Measurements from ENCODE around the gene PDSS1.
"Not testable (repeated sequence)": the region's sequence is repeated elsewhere in the genome, so short reads cannot be mapped to it uniquely, and the experiment has no call there.

Gene PDSS1

DNA sequence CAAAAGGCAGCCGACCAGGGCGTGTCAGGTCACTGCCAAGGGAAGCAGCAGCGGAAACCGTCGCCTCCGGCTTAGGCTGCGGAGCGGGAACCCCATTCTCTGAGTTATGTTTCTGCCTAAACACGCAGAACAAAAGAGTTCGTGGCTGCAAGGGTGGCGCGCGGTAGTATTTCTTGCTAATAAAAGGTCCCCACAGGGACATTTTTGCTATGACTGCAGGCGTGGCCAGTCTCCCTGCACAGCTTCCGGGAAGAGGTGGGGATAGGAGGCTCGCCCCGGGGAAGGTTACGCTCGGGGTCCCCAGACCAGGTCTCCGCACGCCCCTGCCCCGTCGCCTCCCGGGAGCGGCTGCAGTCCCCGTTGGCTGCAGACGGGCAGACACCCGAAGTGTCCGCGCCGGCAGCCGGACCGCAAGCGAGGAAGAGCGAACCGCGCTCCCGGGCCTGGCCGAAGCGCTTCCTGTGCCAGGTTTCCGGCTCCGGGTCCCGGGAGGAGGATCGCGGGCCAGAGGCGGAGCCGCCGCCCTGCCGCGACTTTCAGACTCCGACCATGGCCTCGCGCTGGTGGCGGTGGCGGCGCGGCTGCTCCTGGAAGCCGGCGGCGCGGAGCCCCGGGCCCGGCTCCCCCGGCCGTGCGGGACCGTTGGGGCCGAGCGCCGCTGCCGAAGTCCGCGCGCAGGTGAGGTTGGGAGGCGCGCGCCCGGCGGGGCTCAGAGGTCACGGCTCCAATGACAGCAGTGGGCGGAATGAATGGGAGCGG lies at the start of gene PDSS1:
Gene PDSS1, plus strand, starts transcription at position 539 of the 759 bp plus-strand sequence. Its CDS starts 11 bp downstream, at position 550.
- peak; percentile 95 for DNase-seq (ENCODE audit: low spot score)

- not testable (repeated sequence) for DNase-seq (ENCODE audit: low spot score)
These were observed 49.3 kb upstream of the PDSS1 start for GRCh38 chr10:26648245-26648636.

DNA sequence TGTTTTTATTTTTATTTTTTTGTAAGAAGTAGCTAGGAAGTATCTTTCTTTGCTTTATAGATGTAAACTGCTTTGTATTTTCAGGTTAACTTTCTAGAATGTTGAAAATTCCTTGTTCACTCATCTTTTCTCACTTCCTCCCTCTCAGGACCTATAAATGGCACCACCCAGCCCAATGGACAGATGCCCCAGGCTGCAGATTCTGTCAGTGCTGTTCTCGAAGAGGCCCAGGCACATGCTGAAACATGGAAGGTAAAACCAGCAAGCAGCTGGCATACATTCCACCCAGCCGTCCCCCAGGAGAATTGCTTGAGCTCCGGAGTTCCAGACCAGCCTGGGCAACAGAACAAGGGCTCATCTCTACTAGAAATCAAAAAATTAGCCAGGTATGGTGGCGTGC lies 47.1 kb upstream of the PDSS1 start:
- no peak for DNase-seq (ENCODE audit: low spot score)

DNA sequence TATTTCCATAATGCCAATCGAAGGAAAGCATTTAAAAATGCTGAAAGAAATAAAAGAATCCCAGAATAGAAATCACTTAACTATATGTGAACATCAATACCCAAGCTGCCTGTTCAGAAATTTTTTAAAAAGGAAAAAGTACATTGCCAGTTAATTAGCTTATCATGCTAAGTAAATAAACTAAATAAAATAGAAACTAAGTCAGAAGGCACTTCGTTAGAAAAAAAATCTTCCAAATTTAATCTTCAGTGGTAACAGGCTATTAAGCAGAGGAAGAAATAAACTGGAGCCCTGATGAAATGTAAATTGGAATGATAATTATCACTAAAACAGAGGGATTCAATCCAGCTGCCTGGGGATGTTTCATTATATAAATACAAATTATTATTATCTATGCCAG lies 46.0 kb upstream of the PDSS1 start:
- not testable (repeated sequence) for DNase-seq (ENCODE audit: low spot score)

- DNase-seq (ENCODE audit: low spot score), result no peak
These were observed 44.5 kb upstream of the PDSS1 start for GRCh38 chr10:26653004-26653403.

DNA sequence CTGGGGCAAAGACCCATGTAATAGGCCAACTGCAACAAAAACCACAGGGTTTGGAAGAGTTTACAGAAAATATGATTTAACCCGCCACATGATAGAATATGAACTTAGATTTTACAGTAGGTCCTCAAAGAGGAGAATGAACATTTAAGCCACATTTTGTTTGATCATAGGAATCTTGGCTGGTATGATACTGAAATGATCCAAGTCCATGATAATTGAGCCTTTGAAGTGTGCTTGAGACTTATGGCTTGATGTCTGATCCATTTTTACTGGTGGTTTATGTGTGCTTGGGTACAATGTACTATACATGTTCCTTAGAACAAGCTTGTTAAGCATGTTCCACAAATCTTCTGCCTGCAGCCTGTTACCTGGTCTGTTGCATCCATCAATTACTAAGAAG lies 41.8 kb upstream of the PDSS1 start:
- no peak for DNase-seq (ENCODE audit: low spot score)

GRCh38 chr10:26662864-26663263 lies 34.6 kb upstream of the PDSS1 start:
- DNase-seq (ENCODE audit: low spot score), result no peak

DNA sequence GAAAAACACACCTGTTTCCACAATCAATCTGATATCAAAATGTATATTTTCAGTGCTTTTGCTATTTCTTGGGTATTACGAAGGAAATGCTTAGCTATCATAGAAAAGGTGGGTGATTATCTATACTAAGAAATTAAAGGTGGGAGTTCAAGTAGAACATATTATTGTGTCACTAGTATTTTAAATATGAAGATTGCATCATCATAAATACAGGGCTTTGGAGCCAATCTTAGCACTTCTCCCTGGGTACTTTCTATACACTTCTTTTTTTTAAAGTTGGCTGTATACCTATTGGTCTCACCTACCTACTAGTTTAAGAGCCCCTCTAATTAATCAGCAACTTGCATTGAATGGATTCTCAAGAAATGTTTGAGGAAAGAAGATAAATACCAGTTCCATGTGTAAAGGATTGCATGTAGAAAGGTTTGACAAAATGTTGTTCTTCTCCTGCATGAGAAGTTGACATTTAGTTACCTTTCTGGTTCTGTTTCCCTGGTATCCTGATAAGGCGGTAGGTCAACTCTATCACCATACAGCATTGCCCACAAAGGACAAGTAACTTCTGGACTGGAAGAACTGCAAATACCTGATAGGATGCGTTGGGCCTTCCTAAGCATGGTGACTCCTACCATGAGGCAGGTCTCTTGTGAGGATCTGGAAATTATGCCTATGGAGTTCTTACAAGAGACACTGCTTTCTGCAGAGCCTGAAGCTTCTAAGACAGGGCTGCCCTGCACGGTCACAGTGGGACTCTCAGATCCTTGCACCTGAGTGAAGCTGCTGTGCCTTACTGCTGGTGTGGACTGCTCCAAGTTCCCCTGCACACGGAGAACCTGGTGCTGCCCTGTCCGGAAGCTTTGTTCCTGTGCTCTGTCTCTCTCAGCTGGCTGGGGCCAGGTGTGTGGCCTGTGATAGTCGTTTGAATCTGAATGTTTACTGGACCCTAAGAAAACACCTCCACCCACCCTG lies 32.1 kb upstream of the PDSS1 start:
- no peak for DNase-seq (ENCODE audit: low spot score)

DNA sequence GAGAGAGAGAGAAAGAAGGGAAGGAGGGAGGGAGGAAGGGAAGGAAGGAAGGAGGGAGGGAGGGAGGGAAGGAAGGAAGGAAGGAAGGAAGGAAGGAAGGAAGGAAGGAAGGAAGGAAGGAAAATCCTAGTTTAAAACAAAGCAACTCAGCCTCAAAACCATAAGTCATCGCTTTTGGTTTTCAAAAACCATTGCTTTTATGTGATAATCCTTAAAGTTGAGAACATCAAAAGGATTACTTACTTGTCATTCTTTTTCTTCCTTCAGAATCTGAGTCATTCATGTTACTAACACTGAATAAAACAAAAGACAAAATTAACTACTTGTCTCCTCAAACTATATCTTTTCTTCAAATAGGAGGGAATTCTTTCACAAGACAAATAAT lies 21.6 kb upstream of the PDSS1 start:
- DNase-seq (ENCODE audit: low spot score), result no peak

- DNase-seq (ENCODE audit: low spot score), result no peak
These were observed 17.9 kb upstream of the PDSS1 start for GRCh38 chr10:26679588-26679987.

DNA sequence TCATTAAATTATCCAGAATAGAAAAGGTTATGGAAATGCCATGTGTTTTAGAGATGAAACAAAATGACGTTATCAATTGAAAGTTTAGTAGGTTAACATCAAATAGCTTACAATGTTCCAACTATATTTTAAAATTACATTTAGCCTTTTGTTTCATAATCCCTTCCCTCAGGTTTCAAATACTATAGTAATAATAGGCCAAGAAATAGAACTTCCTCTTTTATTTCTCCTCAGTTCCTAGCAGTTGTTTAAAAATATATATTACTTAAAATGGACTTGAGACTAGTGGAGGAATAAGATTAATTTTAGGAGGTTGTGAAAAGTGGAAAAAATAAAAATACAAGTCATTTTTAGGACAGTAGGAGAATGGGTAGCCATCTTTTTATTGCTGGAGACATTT lies 16.4 kb upstream of the PDSS1 start:
- DNase-seq (ENCODE audit: low spot score), result no peak

GRCh38 chr10:26681971-26682370 lies 15.5 kb upstream of the PDSS1 start:
- not testable (repeated sequence) for DNase-seq (ENCODE audit: low spot score)

DNA sequence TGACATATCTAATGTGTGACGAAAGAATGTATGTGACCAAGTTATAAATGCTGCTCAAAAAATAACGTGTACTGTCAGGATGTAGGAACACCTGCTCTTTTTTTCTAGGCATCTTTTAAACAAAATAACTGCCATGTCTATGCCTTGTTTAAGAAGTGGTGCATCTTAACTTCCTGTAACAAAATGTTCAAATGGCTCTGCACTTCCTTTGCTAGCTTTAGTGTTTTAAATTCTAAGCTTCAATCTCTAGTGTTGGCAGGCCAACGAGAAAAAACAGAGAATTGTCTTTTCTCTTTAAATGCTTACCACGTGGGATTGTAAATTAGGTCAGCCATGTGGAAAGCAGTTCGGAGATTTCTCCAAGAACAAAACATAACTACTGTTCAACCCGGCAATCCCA lies 14.6 kb upstream of the PDSS1 start:
- no peak for DNase-seq (ENCODE audit: low spot score)

DNA sequence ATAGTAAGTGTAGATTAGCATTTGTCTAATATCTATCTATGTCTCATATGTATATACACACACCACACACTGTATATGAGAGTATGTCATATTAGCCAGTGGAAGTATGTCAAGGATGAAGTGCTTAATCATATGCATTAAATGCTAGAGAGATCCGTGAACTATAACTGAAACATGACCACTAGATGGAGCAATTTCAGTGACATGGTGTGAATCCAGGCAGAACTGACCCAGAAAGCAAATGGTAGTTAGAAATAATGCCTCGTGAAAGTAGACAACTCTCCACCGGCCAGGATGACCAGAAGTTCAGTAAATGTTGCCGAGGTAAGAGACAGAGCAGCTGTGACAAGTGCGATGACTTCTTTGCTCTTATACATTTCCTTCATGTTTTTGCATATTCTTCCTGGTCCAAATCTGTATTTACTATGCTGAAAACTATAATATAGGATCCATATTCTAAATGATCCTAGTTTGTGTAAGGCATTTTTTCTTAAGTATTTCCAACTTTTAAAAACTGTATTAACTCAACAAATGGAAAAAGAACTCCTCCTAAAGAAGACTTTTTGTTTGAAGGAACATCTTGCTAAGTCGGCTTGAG lies 12.7 kb upstream of the PDSS1 start:
- peak; percentile 21 for DNase-seq (ENCODE audit: low spot score)

DNA sequence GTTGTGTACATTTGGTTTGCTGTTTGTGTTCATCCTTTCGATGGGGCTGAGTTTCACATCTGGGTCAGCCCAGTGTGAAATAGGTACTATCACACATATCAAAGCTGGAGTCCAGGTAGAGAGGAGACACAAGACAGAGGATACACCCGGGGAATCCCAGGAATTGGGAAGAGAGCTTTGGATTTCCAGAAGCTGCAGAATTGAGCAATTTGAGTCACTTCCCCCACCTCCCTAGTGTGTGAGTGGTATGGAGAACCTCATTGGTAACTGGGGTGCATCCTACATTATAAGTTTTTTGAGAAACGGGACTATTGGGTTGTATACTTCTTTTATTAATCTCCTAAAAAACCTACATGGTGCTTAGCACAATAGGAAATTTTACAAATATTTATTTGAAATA lies 12.1 kb upstream of the PDSS1 start:
- DNase-seq (ENCODE audit: low spot score), result no peak

- DNase-seq (ENCODE audit: low spot score), result no peak
These were observed 8.1 kb upstream of the PDSS1 start for GRCh38 chr10:26689399-26689798.

DNA sequence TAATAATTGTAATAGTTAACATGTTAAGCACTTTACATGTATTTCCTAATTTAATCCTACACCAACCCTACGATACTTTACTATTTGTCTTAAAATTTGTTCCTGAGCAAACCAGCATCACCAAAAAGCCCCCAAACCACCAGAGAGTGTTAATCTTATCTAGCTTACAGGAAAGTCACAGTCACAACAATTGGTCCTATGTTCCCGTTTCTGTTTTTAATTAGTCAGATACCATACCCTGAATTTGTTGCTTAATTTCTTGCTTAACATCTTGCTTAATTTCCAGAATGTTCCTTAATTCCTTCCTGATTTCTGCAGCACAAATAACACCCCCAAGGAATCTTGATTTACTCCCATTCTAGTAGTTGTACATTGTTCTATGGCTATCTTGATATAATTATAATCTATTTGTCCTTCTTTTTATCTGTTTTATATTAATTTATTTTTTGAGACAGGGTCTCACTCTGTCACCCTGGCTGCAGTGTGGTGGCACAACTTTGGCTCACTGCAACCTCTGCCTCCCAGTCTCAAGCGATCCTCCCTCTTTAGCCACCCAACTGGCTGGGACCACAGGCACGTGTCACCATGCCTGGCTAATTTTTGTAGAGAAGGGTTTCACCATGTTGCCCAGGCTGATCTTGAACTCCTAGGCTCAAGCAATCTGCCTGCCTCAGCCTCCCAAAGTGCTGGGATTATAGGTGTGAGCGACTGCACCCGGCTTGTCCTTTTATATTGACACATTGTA lies 6.6 kb upstream of the PDSS1 start:
- no peak for DNase-seq (ENCODE audit: low spot score)

DNA sequence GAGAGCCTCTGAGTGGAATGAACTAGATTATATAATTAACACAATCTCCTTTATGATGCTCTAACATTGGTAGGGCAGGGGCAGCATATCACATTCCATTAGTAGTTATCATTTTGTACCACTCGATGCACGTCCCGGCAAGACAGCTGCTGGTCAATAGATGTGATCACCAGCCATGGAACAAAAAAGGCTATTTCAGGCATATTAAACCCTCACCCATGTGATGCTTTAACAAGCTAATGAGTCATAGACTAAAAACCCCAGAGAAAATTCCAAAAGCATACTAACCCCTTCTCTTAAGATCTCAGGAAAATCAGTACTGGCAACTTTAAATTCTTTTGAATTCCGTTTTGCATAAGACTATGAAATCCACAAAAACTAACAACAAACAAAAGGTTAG lies 3.0 kb upstream of the PDSS1 start:
- DNase-seq (ENCODE audit: low spot score), result not testable (repeated sequence)

- no peak for DNase-seq (ENCODE audit: low spot score)
These were observed 727 bp upstream of the PDSS1 start for GRCh38 chr10:26696786-26697162.

DNA sequence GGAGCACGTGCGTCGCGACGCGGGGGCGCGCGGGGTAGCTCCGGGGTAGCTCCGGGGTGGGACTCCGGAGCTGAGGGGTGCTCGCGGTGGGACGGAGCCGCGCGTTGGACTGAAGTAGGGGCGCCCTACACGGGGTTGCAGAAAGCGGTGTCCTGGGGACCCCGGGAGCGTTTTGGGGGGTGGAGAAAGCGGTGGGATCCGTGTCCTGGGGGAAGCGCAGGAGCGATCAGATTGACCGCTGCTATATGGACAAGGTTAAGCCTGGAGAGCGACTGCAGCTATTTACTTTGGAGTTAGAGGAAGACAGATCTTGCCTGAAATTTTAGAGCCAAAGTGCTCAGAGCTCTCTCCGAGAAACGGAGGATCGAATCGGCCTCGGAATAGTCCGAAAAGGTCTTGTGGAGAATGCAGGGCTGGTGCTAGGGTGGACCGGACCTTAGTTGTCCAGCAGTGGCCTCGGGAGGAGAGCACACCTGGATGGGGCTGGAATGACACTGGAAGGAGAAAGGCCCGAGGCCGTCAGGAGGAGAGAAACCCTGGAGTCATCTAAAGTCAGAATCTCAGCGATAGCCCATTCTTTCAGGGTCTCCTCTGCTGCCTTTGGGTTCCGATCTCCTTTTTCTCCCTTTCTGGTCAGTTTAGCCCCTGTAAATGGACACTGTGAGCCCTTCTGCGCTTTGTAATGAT lies 564 bp downstream of the PDSS1 start:
- DNase-seq (ENCODE audit: low spot score), result no peak

DNA sequence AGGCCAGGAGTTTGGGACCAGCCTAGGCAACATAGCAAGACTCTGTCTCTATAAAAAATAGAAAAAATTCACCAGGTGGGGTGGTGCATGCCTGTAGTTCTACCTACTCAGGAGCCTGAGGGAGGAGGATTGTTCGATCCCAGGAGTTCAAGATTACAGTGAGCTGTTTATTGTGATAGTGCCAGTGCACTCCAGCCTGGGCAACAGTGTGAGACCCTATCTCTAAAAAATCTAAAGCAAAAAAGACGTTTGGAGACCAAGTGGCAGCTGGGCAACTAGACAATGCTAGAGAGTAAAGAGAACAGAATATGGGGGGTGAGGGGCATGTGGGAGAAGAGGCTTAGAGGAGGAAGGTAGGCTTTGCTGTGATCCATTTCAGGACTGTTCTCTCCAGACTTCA lies 1.4 kb downstream of the PDSS1 start:
- DNase-seq (ENCODE audit: low spot score), result no peak
